ENCODE measurements around the gene PKNOX2.

Gene PKNOX2

GRCh38 chr11:125177543-125177942, 13.0 kb downstream of the PKNOX2 start:
- DNase-seq (ENCODE audit: low read depth) = no peak
- H3K4me3 ChIP-seq (ENCODE audit: low read depth, low read length) = no peak overlapping the region
- TF ChIP-seq CTCF (IDR thresholded peaks at IDR 0.05; ENCODE audit: control insufficient read depth, extremely low read depth, insufficient read depth) = no peak

GRCh38 chr11:125179346-125179745, 14.8 kb downstream of the PKNOX2 start:
- no peak for DNase-seq (ENCODE audit: low read depth)
- no peak overlapping the region for H3K4me3 ChIP-seq (ENCODE audit: low read depth, low read length)
- TF ChIP-seq CTCF (IDR thresholded peaks at IDR 0.05; ENCODE audit: control insufficient read depth, extremely low read depth, insufficient read depth) = no peak

GRCh38 chr11:125179895-125180294, 15.3 kb downstream of the PKNOX2 start:
- H3K4me3 ChIP-seq (ENCODE audit: low read depth, low read length) = no peak overlapping the region
- TF ChIP-seq CTCF (IDR thresholded peaks at IDR 0.05; ENCODE audit: control insufficient read depth, extremely low read depth, insufficient read depth) = no peak
- DNase-seq (ENCODE audit: low read depth) = no peak

GRCh38 chr11:125180413-125181305, 16.1 kb downstream of the PKNOX2 start:
- DNase-seq (ENCODE audit: low read depth) = no peak
- TF ChIP-seq CTCF (IDR thresholded peaks at IDR 0.05; ENCODE audit: control insufficient read depth, extremely low read depth, insufficient read depth) = no peak
- H3K4me3 ChIP-seq (ENCODE audit: low read depth, low read length) = no peak overlapping the region

- no peak for DNase-seq (ENCODE audit: low read depth)
- TF ChIP-seq CTCF (IDR thresholded peaks at IDR 0.05; ENCODE audit: control insufficient read depth, extremely low read depth, insufficient read depth) = no peak
- no peak overlapping the region for H3K4me3 ChIP-seq (ENCODE audit: low read depth, low read length)
These were observed 18.0 kb downstream of the PKNOX2 start for GRCh38 chr11:125182573-125182972.

GRCh38 chr11:125183641-125184040, 19.1 kb downstream of the PKNOX2 start:
- no peak for DNase-seq (ENCODE audit: low read depth)
- H3K4me3 ChIP-seq (ENCODE audit: low read depth, low read length) = no peak overlapping the region
- no peak for TF ChIP-seq CTCF (IDR thresholded peaks at IDR 0.05; ENCODE audit: control insufficient read depth, extremely low read depth, insufficient read depth)

- H3K4me3 ChIP-seq (ENCODE audit: low read depth, low read length) = no peak overlapping the region
- DNase-seq (ENCODE audit: low read depth) = no peak
- TF ChIP-seq CTCF (IDR thresholded peaks at IDR 0.05; ENCODE audit: control insufficient read depth, extremely low read depth, insufficient read depth) = no peak
These were observed 23.5 kb downstream of the PKNOX2 start for GRCh38 chr11:125188021-125188420.
